K562 (cell line): Measurements from ENCODE around the gene TBCC. TPM values are rescaled to one million over a fixed set of nuclear protein-coding genes. Genes with fewer than 3 reads are reported as not detected.

Experiments
- BRD4 ChIP-seq: fragments of 200-600 bp; sonication (generic); IDR thresholded peaks from 2 replicates; pipeline ENCODE4 v1.6.1; 2017; ENCODE audit warnings: inconsistent platforms
- CBFA2T3 ChIP-seq: fragments of 450-650 bp; IDR thresholded peaks from 2 replicates; pipeline ENCODE4 v1.6.1; 2017
- CEBPG ChIP-seq, 3 experiments: fragments of 200-800 bp in 1 of 3; sonication (Bioruptor generic) in 1 of 3; sonication (generic) in 1 of 3; formaldehyde crosslinking in 1 of 3; IDR thresholded peaks in 2 of 3; conservative IDR thresholded peaks in 1 of 3; 2 replicates each; pipeline versions ENCODE4 v1.6.1 to v1.8.0; 2016 to 2022; ENCODE audit warnings: missing compliant biosample characterization in 2 of 3, missing genetic modification characterization in 2 of 3, mild to moderate bottlenecking in 1 of 3, missing genetic modification reagents in 1 of 3
- DDX20 ChIP-seq: fragments of 450-650 bp; IDR thresholded peaks from 2 replicates; pipeline ENCODE4 v1.6.1; 2016; ENCODE audit warnings: missing genetic modification characterization, low read depth, mild to moderate bottlenecking, missing compliant biosample characterization, moderate library complexity
- KDM5B ChIP-seq: fragments of 200-600 bp; sonication (generic); IDR thresholded peaks from 2 replicates; pipeline ENCODE4 v1.6.1; 2012; ENCODE audit warnings: low read depth, mild to moderate bottlenecking, moderate library complexity, low read length, control low read depth, inconsistent platforms; ENCODE audit not compliant: insufficient replicate concordance
- MECOM ChIP-seq: fragments of 250-450 bp; sonication (Bioruptor Pico); IDR thresholded peaks from 2 replicates; pipeline ENCODE4 v1.8.0; 2022; ENCODE audit warnings: inconsistent platforms
- MTA2 ChIP-seq: fragments of 450-650 bp; IDR thresholded peaks from 2 replicates; pipeline ENCODE4 v1.6.1; 2016; ENCODE audit warnings: low read depth
- SOX6 ChIP-seq: fragments of 450-650 bp; IDR thresholded peaks from 2 replicates; pipeline ENCODE4 v1.6.1; 2014; ENCODE audit warnings: mild to moderate bottlenecking
- ZBTB8A ChIP-seq: fragments of 450-650 bp; IDR thresholded peaks from 2 replicates; pipeline ENCODE4 v1.6.1; 2018; ENCODE audit warnings: mild to moderate bottlenecking, moderate library complexity; ENCODE audit not compliant: partially characterized antibody
- ZNF507 ChIP-seq: conservative IDR thresholded peaks from 2 replicates; pipeline ENCODE4 v1.6.1; 2017; ENCODE audit warnings: missing genetic modification characterization, missing compliant biosample characterization
- polyA plus RNA-seq, 8 experiments: library from polyadenylated mRNA; depleted of rRNA in 4 of 8; stranded (reverse) in 5 of 8; unstranded in 3 of 8; fragments of >200 nt; fragmentation: Nextera tagmentation in 2 of 8; fragmentation: Illumina TruSeq in 1 of 8; extraction: Ambion mirVana in 2 of 8; extraction: Trizol in 1 of 8; gene quantifications; 2 replicates each; pipeline versions ENCODE4 v1.2.1 to v1.2.3, GENCODE V29; 2011 to 2014; ENCODE audit warnings: inconsistent platforms in 1 of 8, missing spikeins in 1 of 8
- total RNA-seq, 7 experiments: library from RNA; depleted of rRNA in 6 of 7; stranded (reverse); fragments of >200 nt in 6 of 7; fragmentation: Illumina TruSeq in 2 of 7; extraction: Trizol in 2 of 7; gene quantifications; 2 replicates each; pipeline versions ENCODE4 v1.2.1 to v1.2.3, GENCODE V29; 2011 to 2021; ENCODE audit warnings: low replicate concordance in 1 of 7
- TF ChIP-seq, protein P1 (sequence below): fragments of 250-450 bp; sonication (Bioruptor Pico); IDR thresholded peaks from 2 replicates; pipeline ENCODE4 v1.4.0; 2020
- TF ChIP-seq, protein P2 (sequence below): fragments of 450-650 bp; formaldehyde crosslinking; IDR thresholded peaks from 2 replicates; pipeline ENCODE4 v1.4.0; 2022; ENCODE audit warnings: missing genetic modification characterization
- TF ChIP-seq, protein P3 (sequence below): fragments of 450-650 bp; IDR thresholded peaks from one replicate; pipeline ENCODE4 v1.6.1; 2018; ENCODE audit warnings: mild to moderate bottlenecking, moderate library complexity; ENCODE audit not compliant: partially characterized antibody
- TF ChIP-seq, protein P4 (sequence below): sonication (generic); formaldehyde crosslinking; IDR thresholded peaks from 2 replicates; pipeline ENCODE4 v1.8.1; 2023; ENCODE audit warnings: missing genetic modification reagents, mild to moderate bottlenecking, borderline replicate concordance

TBCC gene
- total and polyA plus RNA-seq, 9 of the 15 experiments (the other 6 are each of a cell fraction or from before 2014, with no cell fraction given) = 2.8 to 34.1 (median 23.3) TPM

DNA sequence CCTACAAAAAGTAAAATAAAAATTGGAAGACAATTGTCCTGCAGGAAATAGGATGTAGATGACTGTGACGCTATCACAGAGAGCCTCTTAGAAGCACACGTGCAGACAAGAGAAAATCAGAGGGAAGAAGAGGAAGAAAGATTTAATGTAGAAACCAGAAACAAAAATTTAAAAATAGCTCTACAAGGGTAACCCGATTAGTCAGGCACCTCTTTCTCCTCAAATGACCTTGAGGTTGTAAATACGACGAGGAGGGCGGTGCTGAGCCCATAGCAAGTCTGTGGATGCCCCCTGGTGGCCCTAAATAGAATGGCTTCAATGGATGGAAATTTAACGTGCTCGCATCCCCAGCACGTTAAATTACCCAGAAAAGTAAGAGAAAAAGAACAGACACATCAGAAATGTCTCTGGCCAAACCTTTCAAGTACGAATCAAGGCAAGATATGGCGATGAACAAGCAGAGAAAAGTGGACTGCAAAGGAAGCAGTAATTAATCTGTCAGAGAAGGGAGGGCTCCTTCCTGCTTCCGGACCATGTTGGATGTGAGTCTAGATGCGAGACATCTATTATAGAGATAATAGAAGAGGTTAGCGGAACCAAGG is 19.3 kb downstream of the TBCC start (continued):
- 0 out of 2 replicates have a peak, but pooled peaks have one; percentile 35 for TF ChIP-seq BRD4
- TF ChIP-seq ZBTB8A = no peak
- TF ChIP-seq, protein P1, sequence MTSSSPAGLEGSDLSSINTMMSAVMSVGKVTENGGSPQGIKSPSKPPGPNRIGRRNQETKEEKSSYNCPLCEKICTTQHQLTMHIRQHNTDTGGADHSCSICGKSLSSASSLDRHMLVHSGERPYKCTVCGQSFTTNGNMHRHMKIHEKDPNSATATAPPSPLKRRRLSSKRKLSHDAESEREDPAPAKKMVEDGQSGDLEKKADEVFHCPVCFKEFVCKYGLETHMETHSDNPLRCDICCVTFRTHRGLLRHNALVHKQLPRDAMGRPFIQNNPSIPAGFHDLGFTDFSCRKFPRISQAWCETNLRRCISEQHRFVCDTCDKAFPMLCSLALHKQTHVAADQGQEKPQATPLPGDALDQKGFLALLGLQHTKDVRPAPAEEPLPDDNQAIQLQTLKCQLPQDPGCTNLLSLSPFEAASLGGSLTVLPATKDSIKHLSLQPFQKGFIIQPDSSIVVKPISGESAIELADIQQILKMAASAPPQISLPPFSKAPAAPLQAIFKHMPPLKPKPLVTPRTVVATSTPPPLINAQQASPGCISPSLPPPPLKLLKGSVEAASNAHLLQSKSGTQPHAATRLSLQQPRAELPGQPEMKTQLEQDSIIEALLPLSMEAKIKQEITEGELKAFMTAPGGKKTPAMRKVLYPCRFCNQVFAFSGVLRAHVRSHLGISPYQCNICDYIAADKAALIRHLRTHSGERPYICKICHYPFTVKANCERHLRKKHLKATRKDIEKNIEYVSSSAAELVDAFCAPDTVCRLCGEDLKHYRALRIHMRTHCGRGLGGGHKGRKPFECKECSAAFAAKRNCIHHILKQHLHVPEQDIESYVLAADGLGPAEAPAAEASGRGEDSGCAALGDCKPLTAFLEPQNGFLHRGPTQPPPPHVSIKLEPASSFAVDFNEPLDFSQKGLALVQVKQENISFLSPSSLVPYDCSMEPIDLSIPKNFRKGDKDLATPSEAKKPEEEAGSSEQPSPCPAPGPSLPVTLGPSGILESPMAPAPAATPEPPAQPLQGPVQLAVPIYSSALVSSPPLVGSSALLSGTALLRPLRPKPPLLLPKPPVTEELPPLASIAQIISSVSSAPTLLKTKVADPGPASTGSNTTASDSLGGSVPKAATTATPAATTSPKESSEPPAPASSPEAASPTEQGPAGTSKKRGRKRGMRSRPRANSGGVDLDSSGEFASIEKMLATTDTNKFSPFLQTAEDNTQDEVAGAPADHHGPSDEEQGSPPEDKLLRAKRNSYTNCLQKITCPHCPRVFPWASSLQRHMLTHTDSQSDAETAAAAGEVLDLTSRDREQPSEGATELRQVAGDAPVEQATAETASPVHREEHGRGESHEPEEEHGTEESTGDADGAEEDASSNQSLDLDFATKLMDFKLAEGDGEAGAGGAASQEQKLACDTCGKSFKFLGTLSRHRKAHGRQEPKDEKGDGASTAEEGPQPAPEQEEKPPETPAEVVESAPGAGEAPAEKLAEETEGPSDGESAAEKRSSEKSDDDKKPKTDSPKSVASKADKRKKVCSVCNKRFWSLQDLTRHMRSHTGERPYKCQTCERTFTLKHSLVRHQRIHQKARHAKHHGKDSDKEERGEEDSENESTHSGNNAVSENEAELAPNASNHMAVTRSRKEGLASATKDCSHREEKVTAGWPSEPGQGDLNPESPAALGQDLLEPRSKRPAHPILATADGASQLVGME = no peak
- TF ChIP-seq, protein P2, sequence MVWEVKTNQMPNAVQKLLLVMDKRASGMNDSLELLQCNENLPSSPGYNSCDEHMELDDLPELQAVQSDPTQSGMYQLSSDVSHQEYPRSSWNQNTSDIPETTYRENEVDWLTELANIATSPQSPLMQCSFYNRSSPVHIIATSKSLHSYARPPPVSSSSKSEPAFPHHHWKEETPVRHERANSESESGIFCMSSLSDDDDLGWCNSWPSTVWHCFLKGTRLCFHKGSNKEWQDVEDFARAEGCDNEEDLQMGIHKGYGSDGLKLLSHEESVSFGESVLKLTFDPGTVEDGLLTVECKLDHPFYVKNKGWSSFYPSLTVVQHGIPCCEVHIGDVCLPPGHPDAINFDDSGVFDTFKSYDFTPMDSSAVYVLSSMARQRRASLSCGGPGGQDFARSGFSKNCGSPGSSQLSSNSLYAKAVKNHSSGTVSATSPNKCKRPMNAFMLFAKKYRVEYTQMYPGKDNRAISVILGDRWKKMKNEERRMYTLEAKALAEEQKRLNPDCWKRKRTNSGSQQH (CRISPR knock-in tag) = no peak
- TF ChIP-seq CBFA2T3 = no peak
- no peak for TF ChIP-seq CEBPG (CRISPR knock-in tag; IDR thresholded peaks at IDR 0.05)
- no peak for TF ChIP-seq CEBPG (tag; conservative IDR thresholded peaks at IDR 0.05 in 1 of 2, IDR thresholded peaks at IDR 0.05 in 1 of 2)
- TF ChIP-seq ZNF507 = no peak
- TF ChIP-seq, protein P3, sequence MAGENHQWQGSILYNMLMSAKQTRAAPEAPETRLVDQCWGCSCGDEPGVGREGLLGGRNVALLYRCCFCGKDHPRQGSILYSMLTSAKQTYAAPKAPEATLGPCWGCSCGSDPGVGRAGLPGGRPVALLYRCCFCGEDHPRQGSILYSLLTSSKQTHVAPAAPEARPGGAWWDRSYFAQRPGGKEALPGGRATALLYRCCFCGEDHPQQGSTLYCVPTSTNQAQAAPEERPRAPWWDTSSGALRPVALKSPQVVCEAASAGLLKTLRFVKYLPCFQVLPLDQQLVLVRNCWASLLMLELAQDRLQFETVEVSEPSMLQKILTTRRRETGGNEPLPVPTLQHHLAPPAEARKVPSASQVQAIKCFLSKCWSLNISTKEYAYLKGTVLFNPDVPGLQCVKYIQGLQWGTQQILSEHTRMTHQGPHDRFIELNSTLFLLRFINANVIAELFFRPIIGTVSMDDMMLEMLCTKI = no peak
- no peak for TF ChIP-seq MECOM
- TF ChIP-seq MTA2 = no peak
- no peak for TF ChIP-seq DDX20 (tag)
- TF ChIP-seq SOX6 = peak; percentile 22; the same call in 1 of the 2 replicates
- TF ChIP-seq KDM5B = no peak
- TF ChIP-seq, protein P4, sequence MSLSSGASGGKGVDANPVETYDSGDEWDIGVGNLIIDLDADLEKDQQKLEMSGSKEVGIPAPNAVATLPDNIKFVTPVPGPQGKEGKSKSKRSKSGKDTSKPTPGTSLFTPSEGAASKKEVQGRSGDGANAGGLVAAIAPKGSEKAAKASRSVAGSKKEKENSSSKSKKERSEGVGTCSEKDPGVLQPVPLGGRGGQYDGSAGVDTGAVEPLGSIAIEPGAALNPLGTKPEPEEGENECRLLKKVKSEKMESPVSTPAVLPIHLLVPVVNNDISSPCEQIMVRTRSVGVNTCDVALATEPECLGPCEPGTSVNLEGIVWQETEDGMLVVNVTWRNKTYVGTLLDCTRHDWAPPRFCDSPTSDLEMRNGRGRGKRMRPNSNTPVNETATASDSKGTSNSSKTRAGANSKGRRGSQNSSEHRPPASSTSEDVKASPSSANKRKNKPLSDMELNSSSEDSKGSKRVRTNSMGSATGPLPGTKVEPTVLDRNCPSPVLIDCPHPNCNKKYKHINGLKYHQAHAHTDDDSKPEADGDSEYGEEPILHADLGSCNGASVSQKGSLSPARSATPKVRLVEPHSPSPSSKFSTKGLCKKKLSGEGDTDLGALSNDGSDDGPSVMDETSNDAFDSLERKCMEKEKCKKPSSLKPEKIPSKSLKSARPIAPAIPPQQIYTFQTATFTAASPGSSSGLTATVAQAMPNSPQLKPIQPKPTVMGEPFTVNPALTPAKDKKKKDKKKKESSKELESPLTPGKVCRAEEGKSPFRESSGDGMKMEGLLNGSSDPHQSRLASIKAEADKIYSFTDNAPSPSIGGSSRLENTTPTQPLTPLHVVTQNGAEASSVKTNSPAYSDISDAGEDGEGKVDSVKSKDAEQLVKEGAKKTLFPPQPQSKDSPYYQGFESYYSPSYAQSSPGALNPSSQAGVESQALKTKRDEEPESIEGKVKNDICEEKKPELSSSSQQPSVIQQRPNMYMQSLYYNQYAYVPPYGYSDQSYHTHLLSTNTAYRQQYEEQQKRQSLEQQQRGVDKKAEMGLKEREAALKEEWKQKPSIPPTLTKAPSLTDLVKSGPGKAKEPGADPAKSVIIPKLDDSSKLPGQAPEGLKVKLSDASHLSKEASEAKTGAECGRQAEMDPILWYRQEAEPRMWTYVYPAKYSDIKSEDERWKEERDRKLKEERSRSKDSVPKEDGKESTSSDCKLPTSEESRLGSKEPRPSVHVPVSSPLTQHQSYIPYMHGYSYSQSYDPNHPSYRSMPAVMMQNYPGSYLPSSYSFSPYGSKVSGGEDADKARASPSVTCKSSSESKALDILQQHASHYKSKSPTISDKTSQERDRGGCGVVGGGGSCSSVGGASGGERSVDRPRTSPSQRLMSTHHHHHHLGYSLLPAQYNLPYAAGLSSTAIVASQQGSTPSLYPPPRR (CRISPR knock-in tag) = no peak
